Epidermal melanocyte (primary cell): Measurements from ENCODE around the gene IL3.

Experiments
- DNase-seq: peaks from one replicate; pipeline ENCODE4 v3.0.0; 2011; ENCODE audit warnings: low spot score; ENCODE audit not compliant: insufficient read length

IL3 gene

DNA sequence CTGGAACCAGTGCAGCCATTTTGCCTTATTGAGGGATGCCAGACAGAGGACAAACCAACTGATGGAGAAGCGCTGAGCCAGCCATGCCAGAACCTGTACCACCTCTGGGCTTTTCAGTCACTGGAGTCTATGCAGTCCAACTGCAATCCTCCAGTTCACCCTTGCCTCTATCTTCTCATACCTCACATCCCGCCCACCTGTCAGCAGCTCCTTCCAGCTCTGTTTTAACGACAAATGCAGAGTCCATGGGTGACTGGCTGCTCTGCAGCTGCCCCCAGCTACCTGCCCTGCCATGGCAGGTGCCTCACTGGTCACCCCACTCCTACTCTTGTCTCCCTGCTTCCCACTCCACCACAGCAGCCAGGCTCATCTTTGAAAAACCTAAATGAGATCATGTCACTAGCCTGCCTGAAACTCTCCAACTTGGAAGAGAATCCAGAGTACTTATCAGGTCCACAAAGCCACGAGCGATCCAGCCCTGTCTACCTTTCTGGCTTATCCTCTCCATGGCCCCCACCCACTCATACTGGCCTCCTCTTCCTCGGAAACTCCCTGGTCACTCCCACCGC is 35.0 kb upstream of the IL3 start:
- DNase-seq, result no peak

DNA sequence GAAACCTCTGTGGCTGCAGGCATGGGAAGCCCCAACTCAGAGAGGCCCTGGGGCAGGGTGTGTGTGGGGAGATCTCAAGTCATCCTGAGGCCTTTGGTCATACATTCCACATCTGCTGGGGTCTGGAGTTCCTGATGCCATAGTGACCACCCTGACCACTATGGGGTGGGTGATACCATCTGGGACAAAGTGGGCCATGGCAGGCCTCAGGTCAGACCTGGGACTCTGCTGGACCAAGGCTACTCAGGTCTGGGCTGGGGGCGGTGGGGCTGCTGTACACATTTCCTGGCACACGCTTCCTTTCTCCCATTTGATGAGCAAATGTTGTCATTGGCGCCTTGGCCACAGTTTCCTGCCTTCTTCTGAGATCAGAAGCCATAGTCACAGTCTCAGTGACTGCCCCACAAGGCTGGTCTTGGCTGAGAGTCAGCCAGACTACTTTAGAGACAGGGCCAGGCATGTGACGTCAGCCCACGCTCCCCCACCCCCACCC is 33.9 kb upstream of the IL3 start:
- DNase-seq, result no peak

DNA sequence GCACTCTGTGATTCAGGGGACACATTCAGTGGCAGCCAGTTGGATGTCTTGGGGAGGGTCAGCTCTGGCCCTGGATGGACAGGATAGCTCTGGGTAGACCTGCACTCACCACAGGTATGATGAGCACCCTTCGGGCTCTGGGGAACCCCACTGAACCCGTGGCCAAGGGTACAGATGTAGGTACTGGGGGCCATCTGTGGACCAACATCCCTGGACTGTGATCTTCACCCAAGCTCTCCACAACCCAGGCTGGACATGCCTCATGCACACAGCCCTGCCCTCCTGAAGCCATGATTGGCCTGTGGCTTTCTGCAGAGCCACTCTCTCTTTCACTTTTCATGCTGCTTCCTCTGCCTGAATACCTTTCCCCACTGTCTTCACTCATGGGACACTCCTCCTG is 33.4 kb upstream of the IL3 start:
- no peak for DNase-seq

GRCh38 chr5:132029609-132030330 is 30.7 kb upstream of the IL3 start:
- DNase-seq, result no peak

DNA sequence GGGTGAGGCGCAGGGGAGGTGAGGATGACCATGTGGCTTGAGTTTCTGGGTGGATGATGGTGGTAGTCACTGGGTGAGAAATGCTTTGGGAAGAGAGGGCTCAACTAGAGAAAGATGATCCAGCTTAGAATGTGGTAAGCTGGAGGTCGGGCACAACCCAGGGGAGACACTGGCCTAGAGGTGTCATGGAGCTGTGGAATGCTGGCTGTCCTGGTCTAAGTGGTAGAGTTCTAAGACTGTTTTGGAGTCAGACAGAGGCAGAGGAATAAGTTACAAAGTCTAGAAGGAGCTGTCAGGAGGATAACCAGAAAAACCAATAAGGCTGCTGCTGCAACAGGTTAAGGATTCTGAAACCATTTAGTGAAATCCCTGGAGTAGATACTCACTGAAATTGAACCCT is 29.8 kb upstream of the IL3 start:
- DNase-seq, result no peak

- no peak for DNase-seq
These were observed 28.3 kb upstream of the IL3 start for GRCh38 chr5:132032196-132032595.

- no peak for DNase-seq
These were observed 27.3 kb upstream of the IL3 start for GRCh38 chr5:132033122-132033521.

DNA sequence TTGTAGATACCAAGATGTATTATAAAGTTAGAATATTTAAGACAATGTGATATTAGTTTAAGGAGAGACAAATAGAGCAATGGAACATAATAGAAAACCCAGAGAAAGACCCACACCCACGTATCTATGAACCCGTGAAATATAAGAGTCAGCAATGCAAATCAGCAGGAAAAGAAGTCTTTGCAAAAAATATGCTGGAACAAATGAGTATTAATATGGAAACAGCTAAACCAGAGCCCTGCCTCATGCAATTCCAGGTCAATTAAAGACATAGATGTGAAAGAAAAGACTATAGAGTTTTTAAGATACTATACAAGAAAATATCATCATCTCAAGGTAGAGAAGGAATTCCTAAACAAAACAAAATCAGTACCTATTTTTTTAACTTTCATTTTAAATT is 23.1 kb upstream of the IL3 start:
- DNase-seq, result no peak

GRCh38 chr5:132044207-132044606 is 16.2 kb upstream of the IL3 start:
- DNase-seq, result no peak

DNA sequence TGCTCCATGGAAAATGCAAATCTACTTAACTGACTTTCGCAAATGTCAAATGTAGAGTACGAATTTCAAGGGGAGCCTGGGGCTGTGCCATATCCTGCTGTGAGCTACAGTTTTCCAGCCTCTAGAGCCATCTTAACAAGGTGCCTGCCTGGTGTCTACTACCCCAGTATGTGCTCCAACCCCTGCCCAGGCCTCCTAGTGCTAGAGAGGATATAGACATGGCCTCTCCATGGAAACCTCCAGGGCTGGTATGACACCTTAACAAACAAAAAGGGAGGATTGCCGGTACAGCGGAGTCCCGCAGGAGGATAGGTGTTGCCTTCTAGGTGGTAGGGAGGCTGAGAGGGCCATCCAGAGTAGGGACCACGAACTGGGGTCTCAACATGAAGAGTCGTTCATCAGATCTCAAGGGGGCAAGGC is 13.6 kb upstream of the IL3 start:
- no peak for DNase-seq

DNA sequence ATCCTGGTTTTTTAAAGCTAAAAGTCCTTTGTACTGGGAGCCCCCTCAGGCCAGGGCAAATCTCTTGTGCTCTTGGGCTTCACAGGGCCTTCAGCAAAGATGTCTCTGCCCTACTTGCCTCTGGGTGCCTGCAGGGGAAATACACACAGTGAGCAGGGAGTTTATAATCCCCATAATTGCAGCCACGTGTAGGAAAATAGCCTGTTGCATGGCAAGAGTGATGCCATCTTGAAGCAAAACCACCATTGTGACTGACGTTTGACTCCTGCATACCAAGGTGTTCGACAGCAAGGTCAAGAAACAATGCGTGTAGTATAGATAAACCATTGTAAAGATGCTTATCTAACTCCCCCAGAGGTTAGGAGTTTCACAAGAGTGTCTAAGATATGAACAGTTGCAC is 11.4 kb upstream of the IL3 start:
- no peak for DNase-seq

GRCh38 chr5:132049559-132049958 is 10.9 kb upstream of the IL3 start:
- DNase-seq, result no peak

DNA sequence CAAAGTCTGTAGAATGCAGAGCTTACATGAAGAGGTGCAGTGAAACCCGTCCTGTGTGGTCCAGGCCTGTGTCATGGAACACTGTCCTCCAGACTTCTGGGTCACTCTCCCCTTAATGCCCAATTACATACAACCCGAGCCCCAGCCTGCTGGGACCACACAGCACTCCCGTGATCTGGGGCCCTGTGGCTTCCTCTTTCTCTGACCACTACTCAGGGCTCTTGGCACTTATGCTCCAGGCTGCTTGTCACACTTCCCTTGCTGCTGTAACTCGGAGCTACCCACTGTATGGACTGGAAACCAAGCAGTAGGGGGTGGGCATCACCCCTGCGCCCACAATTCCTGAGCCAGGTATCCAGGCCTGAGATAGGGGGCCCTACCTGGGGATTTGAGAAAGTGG is 10.3 kb upstream of the IL3 start:
- DNase-seq, result no peak

- no peak for DNase-seq
These were observed 9.5 kb upstream of the IL3 start for GRCh38 chr5:132050661-132051552.

- no peak for DNase-seq
These were observed 7.9 kb upstream of the IL3 start for GRCh38 chr5:132052520-132052919.

DNA sequence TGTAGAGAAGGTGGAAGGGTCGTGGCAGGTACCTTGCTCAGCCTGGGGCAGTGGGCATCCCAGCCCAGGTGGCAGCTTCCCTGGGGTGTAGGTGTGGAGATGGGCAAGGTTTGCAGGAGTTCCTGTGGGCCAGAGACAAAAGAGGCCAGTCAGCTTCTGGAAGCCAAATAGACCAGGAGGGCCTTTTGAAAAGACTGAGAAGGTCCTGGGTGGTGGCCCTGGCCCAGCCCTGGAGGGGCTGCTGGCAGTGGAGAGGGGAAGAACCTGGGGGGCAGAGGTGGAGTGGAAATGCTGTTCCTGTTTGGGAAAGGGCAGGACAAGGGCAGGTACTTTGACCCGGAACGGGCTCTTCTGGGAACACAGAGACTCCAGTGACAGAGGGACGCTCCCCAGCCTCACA is 7.0 kb upstream of the IL3 start:
- DNase-seq, result no peak

GRCh38 chr5:132054031-132054696 is 6.3 kb upstream of the IL3 start:
- no peak for DNase-seq

- no peak for DNase-seq
These were observed 5.6 kb upstream of the IL3 start for GRCh38 chr5:132054697-132055440.

GRCh38 chr5:132055441-132055807 is 5.0 kb upstream of the IL3 start:
- no peak for DNase-seq

DNA sequence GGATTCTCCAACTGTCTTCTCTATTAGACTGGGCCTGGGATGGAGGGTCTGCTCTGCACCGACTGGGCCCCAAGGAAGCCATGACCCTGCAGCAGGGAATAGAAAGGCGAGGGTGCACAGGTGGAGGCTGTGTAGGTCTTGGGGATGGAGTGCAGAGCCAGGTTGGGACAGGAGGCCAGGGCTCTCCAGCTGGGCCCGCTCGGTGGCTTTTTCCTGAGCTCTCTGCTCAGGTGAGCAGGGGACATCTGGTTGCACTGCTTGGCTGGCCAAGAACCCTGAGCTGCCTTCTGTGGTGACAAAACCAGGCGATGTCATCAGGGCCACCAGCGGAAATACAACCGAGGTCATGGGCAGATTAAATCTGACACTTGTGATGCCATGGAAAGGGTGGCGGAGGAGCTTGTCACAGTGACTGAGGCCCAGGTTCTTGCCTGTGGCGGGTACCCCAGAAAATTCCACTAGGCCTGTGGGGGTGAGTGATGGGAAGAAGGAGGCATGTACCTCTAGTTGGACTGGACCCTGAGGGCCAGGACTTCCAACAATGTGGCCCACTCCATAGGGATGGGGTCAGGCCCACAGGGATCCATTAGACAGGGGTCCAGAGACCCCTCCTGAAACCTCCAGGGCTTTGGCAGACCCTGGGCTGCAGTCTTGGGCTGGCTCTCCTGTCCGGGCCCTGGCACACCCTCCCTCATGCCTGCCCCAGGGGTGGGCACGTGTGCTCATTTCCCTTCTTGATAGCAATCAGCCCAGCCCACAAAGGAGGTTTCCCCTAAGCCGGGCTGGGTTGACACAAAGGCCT is 4.4 kb upstream of the IL3 start:
- DNase-seq, result no peak
